WTC11 (cell line): Measurements from ENCODE around the gene RFPL1.

ENCODE experiments used
- CTCF ChIP-seq: fragments of 200-600 bp; IDR thresholded peaks from 2 replicates; pipeline ENCODE4 v1.8.0; 2022; ENCODE audit warnings: antibody characterized with exemption
- E2F4 ChIP-seq: sonication (generic); formaldehyde crosslinking; IDR thresholded peaks from 2 replicates; pipeline ENCODE4 v1.8.1; 2022; ENCODE audit warnings: low read depth, mild to moderate bottlenecking, moderate library complexity, missing genetic modification reagents, borderline replicate concordance
- ZBTB21 ChIP-seq: sonication (generic); formaldehyde crosslinking; IDR thresholded peaks from 2 replicates; pipeline ENCODE4 v1.8.1; 2023; ENCODE audit warnings: mild to moderate bottlenecking, missing genetic modification reagents, borderline replicate concordance

GRCh38 chr22:29485448-29485847 is 47.1 kb downstream of the RFPL1 start:
- TF ChIP-seq E2F4 (CRISPR knock-in tag) = no peak
- no peak for TF ChIP-seq CTCF
- TF ChIP-seq ZBTB21 = no peak
